ENCODE measurements around the gene TRMT61B. TPM values are rescaled to one million over a fixed set of nuclear protein-coding genes. Genes with fewer than 3 reads are reported as not detected.

TRMT61B gene
- total RNA-seq, result 10 to 100 TPM; 19.0 to 19.6 TPM

DNA sequence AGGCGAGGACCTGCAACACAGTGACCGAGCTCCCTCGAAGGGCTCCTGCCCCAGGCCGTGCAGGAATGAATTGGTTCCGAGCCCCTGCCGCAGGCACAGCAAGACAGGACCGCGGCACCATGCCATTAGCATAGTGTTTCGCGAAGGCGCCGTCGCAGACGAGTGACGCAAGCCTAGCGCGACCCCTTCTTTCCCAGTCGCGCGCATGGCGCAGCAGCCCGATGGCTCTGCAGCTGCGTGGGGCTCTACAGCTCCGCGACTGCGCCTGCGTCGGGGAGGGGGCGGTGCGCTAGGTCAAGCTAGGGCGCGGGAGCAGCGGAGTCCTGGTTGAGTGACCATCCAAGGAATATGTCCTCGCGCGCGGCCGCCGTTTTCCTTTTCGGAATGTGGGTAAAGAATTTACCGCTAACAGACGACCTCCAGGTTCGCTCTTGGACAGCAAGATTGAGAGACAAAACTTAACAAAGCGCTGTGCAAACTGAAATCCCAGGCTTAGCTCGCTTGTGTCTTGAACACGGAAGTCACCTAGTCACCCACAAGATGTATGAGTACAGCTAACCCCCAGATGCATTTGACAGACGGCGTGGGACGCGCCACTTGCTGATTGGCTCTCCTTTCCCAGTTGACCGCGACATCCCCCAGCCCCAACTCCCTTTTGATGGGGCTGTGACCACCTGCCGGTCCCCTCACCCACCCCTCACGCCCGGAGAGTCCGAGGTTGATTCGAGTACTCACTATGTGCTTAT lies at the start of gene TRMT61B:
Gene TRMT61B, minus strand, starts transcription at position 164 of the 746 bp plus-strand sequence. Its CDS starts 32 bp downstream, at position 132.
- ChIA-PET POLR2A (interaction anchor here (0.5 to 2.2 kb wide), 6 partner anchors 11 to 119 kb away, joined by 3 to 28 read pairs (median 4); partner anchors contain the start of genes PPP1CB and WDR43), CTCF (interaction anchor here (0.6 to 1.9 kb wide), 4 partner anchors 24 to 1397 kb away, joined by 3 to 7 read pairs (median 4); partner anchors contain the start of gene WDR43)

- CTCF ChIA-PET, result no interaction called here
- POLR2A ChIA-PET, result interaction anchor here (0.6 kb wide), 1 partner anchor 27 kb away, joined by 3 read pairs; no protein-coding TSS in a partner anchor
Measured at GRCh38 chr2:28915939-28916338, 45.8 kb upstream of the TRMT61B start.

DNA sequence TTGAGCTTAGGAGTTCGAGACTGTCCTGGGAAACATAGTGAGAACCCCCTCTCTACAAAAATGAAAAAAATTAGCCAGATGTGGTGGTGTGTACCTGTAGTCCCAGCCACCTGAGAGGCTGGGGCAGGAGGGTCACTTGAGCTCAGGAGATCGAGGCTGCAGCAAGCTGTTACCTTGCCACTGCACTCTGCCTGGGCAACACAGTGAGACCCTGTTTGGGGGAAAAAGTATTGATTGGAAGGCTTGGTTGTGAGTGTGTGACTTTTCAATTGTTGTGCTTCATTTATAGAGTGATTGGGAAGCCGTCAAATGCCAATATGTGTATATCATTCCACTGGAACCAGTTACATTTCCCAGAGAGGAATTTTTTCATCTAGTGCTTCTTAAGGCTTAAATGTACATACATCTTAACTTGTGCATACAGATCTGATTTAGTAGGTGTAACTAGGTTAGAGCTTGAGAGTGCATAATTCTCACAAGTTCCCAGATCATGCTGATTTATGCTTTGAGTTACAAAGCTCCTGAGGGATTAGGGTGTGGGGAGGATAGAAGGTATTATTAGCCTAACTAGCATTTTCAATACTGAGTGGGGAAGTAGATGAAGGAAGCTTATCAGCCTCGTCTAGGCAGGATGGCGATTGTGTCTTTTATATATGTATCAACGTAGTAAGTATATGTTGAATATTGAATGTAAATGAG lies 39.7 kb upstream of the TRMT61B start:
- ChIA-PET POLR2A (no interaction called here), CTCF (no interaction called here)

- POLR2A ChIA-PET, result no interaction called here
- CTCF ChIA-PET, result interaction anchor here (1.3 kb wide), 1 partner anchor 33 kb away, joined by 3 read pairs; no protein-coding TSS in a partner anchor
Measured at GRCh38 chr2:28908172-28908571, 38.1 kb upstream of the TRMT61B start.

DNA sequence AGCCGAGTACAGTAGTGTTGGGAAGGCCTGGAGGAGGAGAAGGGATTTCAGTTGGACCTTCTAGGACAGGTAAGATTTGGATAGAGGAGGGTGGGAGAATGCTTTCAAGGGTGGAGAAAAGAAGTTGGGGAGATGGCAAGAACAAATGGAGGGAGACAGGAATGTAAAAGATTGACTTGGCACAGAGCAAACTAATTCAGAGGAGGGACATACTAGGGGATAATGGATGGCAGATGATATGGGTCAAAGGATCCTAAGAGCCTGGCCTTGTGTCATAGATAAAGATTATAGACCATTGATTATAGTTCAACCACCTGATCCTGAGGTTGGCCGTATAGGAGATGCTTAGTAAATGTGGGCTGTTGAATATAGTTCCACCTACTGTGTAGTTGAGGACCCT lies 36.7 kb upstream of the TRMT61B start:
- ChIA-PET POLR2A (no interaction called here), CTCF (interaction anchor here (0.7 kb wide), 1 partner anchor 65 kb away, joined by 3 read pairs; no protein-coding TSS in a partner anchor)

- CTCF ChIA-PET, result no interaction called here
- POLR2A ChIA-PET, result no interaction called here
Measured at GRCh38 chr2:28906376-28906775, 36.3 kb upstream of the TRMT61B start.

DNA sequence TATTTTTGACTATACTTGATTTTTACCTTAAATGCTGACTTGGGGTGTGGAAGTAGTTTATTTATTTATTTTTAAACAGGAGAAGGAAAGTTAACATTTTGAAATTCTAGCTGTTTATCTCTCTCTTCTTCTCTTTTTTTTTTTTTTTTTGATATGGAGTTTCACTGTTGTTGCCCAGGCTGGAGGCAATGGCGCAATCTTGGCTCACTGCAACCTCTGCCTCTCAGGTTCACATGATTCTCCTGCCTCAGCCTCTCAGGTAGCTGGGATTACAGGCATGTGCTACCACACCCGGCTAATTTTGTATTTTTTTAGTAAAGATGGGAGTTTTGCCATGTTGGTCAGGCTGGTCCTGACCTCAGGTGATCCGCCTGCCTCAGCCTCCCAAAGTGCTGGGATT lies 35.4 kb upstream of the TRMT61B start:
- ChIA-PET POLR2A (interaction anchor here (0.8 to 0.9 kb wide), 2 partner anchors 9 to 35 kb away, joined by 3 to 4 read pairs; no protein-coding TSS in a partner anchor), CTCF (no interaction called here)

GRCh38 chr2:28904802-28905457 lies 34.8 kb upstream of the TRMT61B start:
- POLR2A ChIA-PET, result interaction anchor here (0.8 to 0.9 kb wide), 2 partner anchors 8 to 34 kb away, joined by 3 to 4 read pairs; no protein-coding TSS in a partner anchor
- CTCF ChIA-PET, result interaction anchor here (0.8 kb wide), 1 partner anchor 18 kb away, joined by 6 read pairs; no protein-coding TSS in a partner anchor

- ChIA-PET CTCF (interaction anchor here (0.8 kb wide), 1 partner anchor 17 kb away, joined by 6 read pairs; no protein-coding TSS in a partner anchor), POLR2A (no interaction called here)
Measured at GRCh38 chr2:28904295-28904694, 34.2 kb upstream of the TRMT61B start.

GRCh38 chr2:28902584-28902983 lies 32.5 kb upstream of the TRMT61B start:
- ChIA-PET CTCF (no interaction called here), POLR2A (no interaction called here)

- ChIA-PET POLR2A (no interaction called here), CTCF (no interaction called here)
Measured at GRCh38 chr2:28901841-28902240, 31.7 kb upstream of the TRMT61B start.

- ChIA-PET CTCF (no interaction called here), POLR2A (interaction anchor here (0.6 kb wide), 1 partner anchor 50 kb away, joined by 3 read pairs; no protein-coding TSS in a partner anchor)
Measured at GRCh38 chr2:28901202-28901601, 31.1 kb upstream of the TRMT61B start.

GRCh38 chr2:28898048-28898447 lies 27.9 kb upstream of the TRMT61B start:
- POLR2A ChIA-PET, result no interaction called here
- CTCF ChIA-PET, result no interaction called here

GRCh38 chr2:28896906-28897305 lies 26.8 kb upstream of the TRMT61B start:
- ChIA-PET POLR2A (interaction anchor here (0.7 to 1.5 kb wide), 4 partner anchors 8 to 145 kb away, joined by 3 to 5 read pairs (median 4); partner anchors contain the start of genes PPP1CB and TRMT61B), CTCF (no interaction called here)

DNA sequence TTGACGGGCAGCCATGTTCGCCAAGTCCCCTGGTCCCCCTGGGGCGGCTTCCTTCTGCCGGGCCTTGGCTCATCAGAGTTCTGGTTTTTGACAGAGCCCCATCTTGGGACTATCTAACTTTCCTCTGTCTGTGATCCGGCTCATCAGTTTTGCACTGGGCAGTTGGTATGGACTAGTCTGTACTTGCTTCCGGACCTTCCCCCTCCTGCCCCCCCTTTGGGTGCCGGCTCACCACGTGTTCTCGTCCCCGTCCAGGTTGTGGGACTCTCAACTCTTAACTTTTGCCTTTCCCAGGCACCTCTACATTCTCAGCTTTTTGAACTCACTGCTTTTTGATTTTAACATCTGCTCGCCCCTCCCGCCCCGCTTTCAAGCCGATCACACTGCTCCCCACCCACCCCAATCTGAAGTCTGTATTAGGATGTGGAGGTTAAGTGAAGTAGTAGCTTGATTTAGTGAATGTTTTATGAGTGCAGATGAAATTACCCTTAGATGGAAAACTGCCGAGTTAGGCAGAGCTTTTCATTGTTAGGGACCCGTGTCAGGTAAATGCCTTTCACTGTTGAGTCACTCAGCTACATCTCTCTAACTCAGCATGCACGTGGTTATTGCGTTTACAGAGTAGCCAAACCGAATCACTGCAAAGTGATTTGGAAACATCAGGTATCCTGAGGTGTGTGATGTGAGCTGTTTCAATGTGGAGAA lies 25.2 kb upstream of the TRMT61B start:
- CTCF ChIA-PET, result interaction anchor here (0.8 to 2.2 kb wide), 3 partner anchors 25 to 27 kb away, joined by 3 to 7 read pairs (median 6); partner anchors contain the start of gene TRMT61B
- POLR2A ChIA-PET, result interaction anchor here (0.7 to 2.5 kb wide), 4 partner anchors 25 to 144 kb away, joined by 3 to 28 read pairs (median 6); partner anchors contain the start of genes PPP1CB and TRMT61B

- ChIA-PET CTCF (interaction anchor here (0.7 to 2.2 kb wide), 4 partner anchors 24 to 328 kb away, joined by 3 to 7 read pairs (median 5); partner anchors contain the start of gene TRMT61B), POLR2A (interaction anchor here (0.7 to 2.5 kb wide), 3 partner anchors 24 to 352 kb away, joined by 3 to 28 read pairs (median 5); partner anchors contain the start of gene TRMT61B)
Measured at GRCh38 chr2:28894470-28895188, 24.5 kb upstream of the TRMT61B start, which contains the start of gene WDR43. WDR43 (plus strand) TSS chr2:28894667; CDS start chr2:28894699, 32 bp downstream.

DNA sequence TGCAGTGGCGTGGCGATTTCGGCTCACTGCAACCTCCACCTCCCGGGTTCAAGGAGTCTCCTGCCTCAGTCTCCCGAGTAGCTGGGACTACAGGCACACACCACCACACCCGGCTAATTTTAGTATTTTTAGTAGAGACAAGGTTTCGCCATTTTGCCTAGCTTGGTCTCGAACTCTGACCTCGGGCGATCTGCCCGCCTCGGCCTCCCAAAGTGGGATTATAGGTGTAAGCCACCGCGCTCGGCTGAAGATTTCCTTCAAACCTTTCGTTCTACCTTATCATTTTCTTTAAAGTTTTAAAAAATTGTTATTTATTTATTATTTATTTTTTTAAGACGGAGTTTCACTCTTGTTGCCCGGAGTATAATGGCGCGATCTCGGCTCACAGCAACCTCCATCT lies 23.4 kb upstream of the TRMT61B start:
- ChIA-PET CTCF (no interaction called here), POLR2A (no interaction called here)

GRCh38 chr2:28880193-28880592 lies 10.1 kb upstream of the TRMT61B start:
- POLR2A ChIA-PET, result no interaction called here
- CTCF ChIA-PET, result no interaction called here

All from activated CD8-positive, alpha-beta memory T cell treated with anti-CD3 and anti-CD28 coated beads for 36 hours (primary cell).